ENCODE measurements around the gene VPS13C. TPM values are rescaled to one million over a fixed set of nuclear protein-coding genes. Genes with fewer than 3 reads are reported as not detected.

VPS13C gene
- total and polyA plus RNA-seq, 7 donors, result 7.1 to 34.1 (median 24.8) TPM

- Histone ChIP-seq H3K4me1 (peaks cover 4% of the 10 kb centered on the region), H3K27me3 (ENCODE audit: insufficient read depth in 3 of 3, low read length in 2 of 3) (no peaks in the 10 kb centered on the region), H3K4me3 (no peak overlapping the region), H3K9me3 (no peaks in the 10 kb centered on the region), H3K27ac (no peak overlapping the region), H3K36me3 (ENCODE audit: insufficient read depth in 1 of 2, low read depth in 1 of 2) (no peaks in the 10 kb centered on the region)
- intact Hi-C loops (cut with DNase I), result no loop called here
- 65 to 74% (median 68%) methylated on average over 2 of the region's 2 CpGs for WGBS, 3 donors
- ATAC-seq (no peak), DNase-seq (no peak)
- no peak for TF ChIP-seq CTCF (IDR thresholded peaks at IDR 0.05)
Observed at GRCh38 chr15:62107571-62108121, 47.4 kb upstream of the VPS13C start.

- no peak for TF ChIP-seq CTCF (IDR thresholded peaks at IDR 0.05)
- no peaks in the 10 kb centered on the region for H3K9me3 ChIP-seq
- peaks cover 4% of the 10 kb centered on the region for H3K4me1 ChIP-seq
- no peaks in the 10 kb centered on the region for H3K36me3 ChIP-seq (ENCODE audit: insufficient read depth in 1 of 2, low read depth in 1 of 2)
- H3K4me3 ChIP-seq, result no peak overlapping the region
- H3K27me3 ChIP-seq (ENCODE audit: insufficient read depth in 3 of 3, low read length in 2 of 3), result no peaks in the 10 kb centered on the region
- intact Hi-C loops (cut with DNase I), result no loop called here
- WGBS, 3 donors, result 84 to 90% (median 87%) methylated on average over 3 of the region's 3 CpGs
- H3K27ac ChIP-seq, result no peak overlapping the region
- DNase-seq (no peak), ATAC-seq (no peak)
Observed at GRCh38 chr15:62106096-62106495, 45.8 kb upstream of the VPS13C start.

- Histone ChIP-seq H3K4me1 (peaks cover 4% of the 10 kb centered on the region), H3K36me3 (ENCODE audit: insufficient read depth in 1 of 2, low read depth in 1 of 2) (no peaks in the 10 kb centered on the region), H3K9me3 (no peaks in the 10 kb centered on the region), H3K27me3 (ENCODE audit: insufficient read depth in 3 of 3, low read length in 2 of 3) (no peaks in the 10 kb centered on the region), H3K27ac (no peak overlapping the region), H3K4me3 (no peak overlapping the region)
- 89 to 95% (median 93%) methylated on average over 11 of the region's 11 CpGs for WGBS, 3 donors
- no peak for TF ChIP-seq CTCF (IDR thresholded peaks at IDR 0.05)
- intact Hi-C loops (cut with DNase I), result no loop called here
- DNase-seq, result no peak
- no peak for ATAC-seq
Observed at GRCh38 chr15:62105266-62105665, 45.0 kb upstream of the VPS13C start.

- WGBS, 3 donors, result 45 to 63% (median 52%) methylated on average over 5 of the region's 5 CpGs
- intact Hi-C loops (cut with DNase I), result no loop called here
- Histone ChIP-seq H3K4me3 (no peak overlapping the region), H3K36me3 (ENCODE audit: insufficient read depth in 1 of 2, low read depth in 1 of 2) (no peaks in the 10 kb centered on the region), H3K27ac (no peak overlapping the region), H3K9me3 (no peaks in the 10 kb centered on the region), H3K4me1 (peaks cover 4% of the 10 kb centered on the region), H3K27me3 (ENCODE audit: insufficient read depth in 3 of 3, low read length in 2 of 3) (no peaks in the 10 kb centered on the region)
- no peak for TF ChIP-seq CTCF (IDR thresholded peaks at IDR 0.05)
- ATAC-seq (no peak), DNase-seq (no peak)
Observed at GRCh38 chr15:62104846-62105245, 44.6 kb upstream of the VPS13C start.

- WGBS, 3 donors, result 47 to 62% (median 51%) methylated on average over 3 of the region's 3 CpGs
- no peak for TF ChIP-seq CTCF (IDR thresholded peaks at IDR 0.05)
- ATAC-seq (no peak), DNase-seq (no peak)
- intact Hi-C loops (cut with DNase I), result no loop called here
- Histone ChIP-seq H3K27me3 (ENCODE audit: insufficient read depth in 3 of 3, low read length in 2 of 3) (no peaks in the 10 kb centered on the region), H3K9me3 (no peaks in the 10 kb centered on the region), H3K27ac (no peak overlapping the region), H3K36me3 (ENCODE audit: insufficient read depth in 1 of 2, low read depth in 1 of 2) (no peaks in the 10 kb centered on the region), H3K4me1 (peaks cover under 1% of the 10 kb centered on the region), H3K4me3 (no peak overlapping the region)
Observed at GRCh38 chr15:62104401-62104800, 44.2 kb upstream of the VPS13C start.

Measured in psoas muscle (tissue), 8 donors.